K562 (cell line): Measurements from ENCODE around the gene UBA1. TPM values are rescaled to one million over a fixed set of nuclear protein-coding genes. Genes with fewer than 3 reads are reported as not detected.

Experiments used
- ASH1L ChIP-seq: fragments of 450-650 bp; IDR thresholded peaks from 2 replicates; pipeline ENCODE4 v1.6.1; 2018; ENCODE audit warnings: borderline replicate concordance, mild to moderate bottlenecking, low read depth; ENCODE audit not compliant: partially characterized antibody
- BRD9 ChIP-seq: fragments of 450-650 bp; IDR thresholded peaks from 2 replicates; pipeline ENCODE4 v1.6.1; 2018; ENCODE audit warnings: low read depth; ENCODE audit not compliant: partially characterized antibody
- CHD1 ChIP-seq: fragments of 200-600 bp; sonication (generic); IDR thresholded peaks from one replicate; pipeline ENCODE4 v1.6.1; 2012; ENCODE audit warnings: mild to moderate bottlenecking, moderate library complexity, low read length, inconsistent platforms
- EP400 ChIP-seq: fragments of 450-650 bp; IDR thresholded peaks from 2 replicates; pipeline ENCODE4 v1.6.1; 2017; ENCODE audit warnings: antibody characterized with exemption, mild to moderate bottlenecking, moderate library complexity
- HLTF ChIP-seq: fragments of 450-650 bp; IDR thresholded peaks from 2 replicates; pipeline ENCODE4 v1.6.1; 2016
- KDM5B ChIP-seq: fragments of 200-600 bp; sonication (generic); IDR thresholded peaks from 2 replicates; pipeline ENCODE4 v1.6.1; 2012; ENCODE audit warnings: low read depth, mild to moderate bottlenecking, moderate library complexity, low read length, control low read depth, inconsistent platforms; ENCODE audit not compliant: insufficient replicate concordance
- LCOR ChIP-seq: sonication (generic); formaldehyde crosslinking; IDR thresholded peaks from 2 replicates; pipeline ENCODE4 v1.8.0; 2022; ENCODE audit warnings: mild to moderate bottlenecking, missing genetic modification reagents
- MED1 ChIP-seq: sonication (generic); formaldehyde crosslinking; IDR thresholded peaks from 2 replicates; pipeline ENCODE4 v1.8.1; 2023; ENCODE audit warnings: missing genetic modification reagents, borderline replicate concordance
- NCOA1 ChIP-seq: fragments of 450-650 bp; IDR thresholded peaks from 2 replicates; pipeline ENCODE4 v1.6.1; 2016; ENCODE audit warnings: low read depth
- PHB2 ChIP-seq: fragments of 450-650 bp; IDR thresholded peaks from 2 replicates; pipeline ENCODE4 v1.6.1; 2017; ENCODE audit warnings: low read depth
- RBM25 ChIP-seq: fragments of 200-400 bp; formaldehyde crosslinking; IDR thresholded peaks from 2 replicates; pipeline ENCODE4 v1.6.1; 2018; ENCODE audit warnings: low read length, low read depth, moderate library complexity; ENCODE audit not compliant: severe bottlenecking
- ZBTB7A ChIP-seq: IDR thresholded peaks from 2 replicates; pipeline ENCODE4 v1.6.1; 2011; ENCODE audit warnings: low read depth, mild to moderate bottlenecking, low read length, moderate library complexity, borderline replicate concordance; ENCODE audit not compliant: control insufficient read depth
- ZNF146 ChIP-seq: IDR thresholded peaks from one replicate; pipeline ENCODE4 v1.6.1; 2018; ENCODE audit warnings: missing compliant biosample characterization; ENCODE audit not compliant: unreplicated experiment
- ZNF175 ChIP-seq: fragments of 200-800 bp; sonication (Bioruptor generic); IDR thresholded peaks from 2 replicates; pipeline ENCODE4 v1.6.1; 2016; ENCODE audit warnings: low read depth, mild to moderate bottlenecking, missing genetic modification characterization, missing compliant biosample characterization
- polyA plus RNA-seq, 8 experiments: library from polyadenylated mRNA; depleted of rRNA in 4 of 8; stranded (reverse) in 5 of 8; unstranded in 3 of 8; fragments of >200 nt; fragmentation: Nextera tagmentation in 2 of 8; fragmentation: Illumina TruSeq in 1 of 8; extraction: Ambion mirVana in 2 of 8; extraction: Trizol in 1 of 8; gene quantifications; 2 replicates each; pipeline versions ENCODE4 v1.2.1 to v1.2.3, GENCODE V29; 2011 to 2014; ENCODE audit warnings: inconsistent platforms in 1 of 8, missing spikeins in 1 of 8
- total RNA-seq, 7 experiments: library from RNA; depleted of rRNA in 6 of 7; stranded (reverse); fragments of >200 nt in 6 of 7; fragmentation: Illumina TruSeq in 2 of 7; extraction: Trizol in 2 of 7; gene quantifications; 2 replicates each; pipeline versions ENCODE4 v1.2.1 to v1.2.3, GENCODE V29; 2011 to 2021; ENCODE audit warnings: low replicate concordance in 1 of 7
- TF ChIP-seq, protein P1 (sequence below): fragments of 450-650 bp; IDR thresholded peaks from 2 replicates; pipeline ENCODE4 v1.6.1; 2017; ENCODE audit warnings: antibody characterized with exemption, mild to moderate bottlenecking
- TF ChIP-seq, protein P2 (sequence below): fragments of 450-650 bp; IDR thresholded peaks from 2 replicates; pipeline ENCODE4 v1.6.1; 2016; ENCODE audit warnings: mild to moderate bottlenecking
- TF ChIP-seq, protein P3 (sequence below): fragments of 200-800 bp; sonication (Bioruptor generic); IDR thresholded peaks from 2 replicates; pipeline ENCODE4 v1.6.1; 2017; ENCODE audit warnings: missing genetic modification characterization, missing compliant biosample characterization
- TF ChIP-seq, protein P4 (sequence below): conservative IDR thresholded peaks from 2 replicates; pipeline ENCODE4 v1.6.1; 2011; ENCODE audit warnings: low read depth, mild to moderate bottlenecking, low read length; ENCODE audit not compliant: control insufficient read depth

Gene UBA1
- total and polyA plus RNA-seq, 9 of the 15 experiments (the other 6 are each of a cell fraction or from before 2014, with no cell fraction given) = 32.0 to 174 (median 93.6) TPM

DNA sequence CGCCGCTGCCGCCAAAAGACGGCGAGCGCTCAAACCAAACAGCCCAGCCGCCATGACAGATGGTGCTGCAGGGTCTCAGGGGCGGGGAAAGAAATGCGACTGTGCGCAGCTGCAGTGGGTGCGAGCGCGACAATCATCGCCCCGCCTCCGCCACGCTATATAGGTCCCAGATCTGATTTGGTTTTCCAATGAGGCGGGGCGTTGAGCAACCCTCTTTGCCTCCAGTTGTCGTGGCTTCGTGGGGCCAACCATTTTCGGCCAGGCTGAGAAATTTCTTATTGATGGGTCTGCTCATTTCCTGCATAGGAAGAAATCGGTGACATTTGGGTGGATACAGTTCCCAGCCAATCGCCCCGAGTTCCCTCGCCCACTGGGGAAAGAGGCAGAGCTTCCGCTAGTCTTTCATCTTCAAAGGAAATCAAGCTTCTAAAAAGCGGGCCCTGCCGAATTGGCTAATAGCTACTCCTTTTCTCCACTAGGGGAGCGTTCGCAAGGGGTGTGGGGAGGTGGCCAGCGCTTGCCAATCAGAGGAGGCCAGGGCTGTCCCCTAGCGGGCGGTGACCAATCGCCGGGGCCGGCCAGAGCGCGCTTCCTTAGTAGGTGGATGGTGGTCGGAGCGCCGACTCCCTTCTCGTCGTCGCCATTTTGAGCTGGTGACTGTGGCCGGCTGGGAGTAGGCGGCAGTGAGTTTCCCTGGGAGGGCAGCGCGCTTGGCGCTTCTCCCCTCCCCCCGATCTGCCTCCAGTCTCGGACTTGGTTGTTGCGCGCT, 48.8 kb upstream of the UBA1 start, which contains the start of the genes NDUFB11 and RBM10 (continued):
- TF ChIP-seq MED1 (CRISPR knock-in tag) (no peak), NCOA1 (no peak), EP400 (peak; percentile 95), ASH1L (peak; percentile 74), LCOR (peak; percentile 54; the same call in 1 of the 2 replicates), BRD9 (peak; percentile 68), ZBTB7A (no peak; the same call in 1 of the 2 replicates), ZNF146 (CRISPR knock-in tag) (no peak), HLTF (no peak), CHD1 (peak; percentile 83), KDM5B (peak; percentile 67), RBM25 (peak; percentile 31), PHB2 (no peak), ZNF175 (peak; percentile 47; the same call in 1 of the 2 replicates)
- TF ChIP-seq, protein P1, sequence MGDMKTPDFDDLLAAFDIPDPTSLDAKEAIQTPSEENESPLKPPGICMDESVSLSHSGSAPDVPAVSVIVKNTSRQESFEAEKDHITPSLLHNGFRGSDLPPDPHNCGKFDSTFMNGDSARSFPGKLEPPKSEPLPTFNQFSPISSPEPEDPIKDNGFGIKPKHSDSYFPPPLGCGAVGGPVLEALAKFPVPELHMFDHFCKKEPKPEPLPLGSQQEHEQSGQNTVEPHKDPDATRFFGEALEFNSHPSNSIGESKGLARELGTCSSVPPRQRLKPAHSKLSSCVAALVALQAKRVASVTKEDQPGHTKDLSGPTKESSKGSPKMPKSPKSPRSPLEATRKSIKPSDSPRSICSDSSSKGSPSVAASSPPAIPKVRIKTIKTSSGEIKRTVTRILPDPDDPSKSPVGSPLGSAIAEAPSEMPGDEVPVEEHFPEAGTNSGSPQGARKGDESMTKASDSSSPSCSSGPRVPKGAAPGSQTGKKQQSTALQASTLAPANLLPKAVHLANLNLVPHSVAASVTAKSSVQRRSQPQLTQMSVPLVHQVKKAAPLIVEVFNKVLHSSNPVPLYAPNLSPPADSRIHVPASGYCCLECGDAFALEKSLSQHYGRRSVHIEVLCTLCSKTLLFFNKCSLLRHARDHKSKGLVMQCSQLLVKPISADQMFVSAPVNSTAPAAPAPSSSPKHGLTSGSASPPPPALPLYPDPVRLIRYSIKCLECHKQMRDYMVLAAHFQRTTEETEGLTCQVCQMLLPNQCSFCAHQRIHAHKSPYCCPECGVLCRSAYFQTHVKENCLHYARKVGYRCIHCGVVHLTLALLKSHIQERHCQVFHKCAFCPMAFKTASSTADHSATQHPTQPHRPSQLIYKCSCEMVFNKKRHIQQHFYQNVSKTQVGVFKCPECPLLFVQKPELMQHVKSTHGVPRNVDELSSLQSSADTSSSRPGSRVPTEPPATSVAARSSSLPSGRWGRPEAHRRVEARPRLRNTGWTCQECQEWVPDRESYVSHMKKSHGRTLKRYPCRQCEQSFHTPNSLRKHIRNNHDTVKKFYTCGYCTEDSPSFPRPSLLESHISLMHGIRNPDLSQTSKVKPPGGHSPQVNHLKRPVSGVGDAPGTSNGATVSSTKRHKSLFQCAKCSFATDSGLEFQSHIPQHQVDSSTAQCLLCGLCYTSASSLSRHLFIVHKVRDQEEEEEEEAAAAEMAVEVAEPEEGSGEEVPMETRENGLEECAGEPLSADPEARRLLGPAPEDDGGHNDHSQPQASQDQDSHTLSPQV = peak; percentile 55; the same call in 1 of the 2 replicates
- TF ChIP-seq, protein P2, sequence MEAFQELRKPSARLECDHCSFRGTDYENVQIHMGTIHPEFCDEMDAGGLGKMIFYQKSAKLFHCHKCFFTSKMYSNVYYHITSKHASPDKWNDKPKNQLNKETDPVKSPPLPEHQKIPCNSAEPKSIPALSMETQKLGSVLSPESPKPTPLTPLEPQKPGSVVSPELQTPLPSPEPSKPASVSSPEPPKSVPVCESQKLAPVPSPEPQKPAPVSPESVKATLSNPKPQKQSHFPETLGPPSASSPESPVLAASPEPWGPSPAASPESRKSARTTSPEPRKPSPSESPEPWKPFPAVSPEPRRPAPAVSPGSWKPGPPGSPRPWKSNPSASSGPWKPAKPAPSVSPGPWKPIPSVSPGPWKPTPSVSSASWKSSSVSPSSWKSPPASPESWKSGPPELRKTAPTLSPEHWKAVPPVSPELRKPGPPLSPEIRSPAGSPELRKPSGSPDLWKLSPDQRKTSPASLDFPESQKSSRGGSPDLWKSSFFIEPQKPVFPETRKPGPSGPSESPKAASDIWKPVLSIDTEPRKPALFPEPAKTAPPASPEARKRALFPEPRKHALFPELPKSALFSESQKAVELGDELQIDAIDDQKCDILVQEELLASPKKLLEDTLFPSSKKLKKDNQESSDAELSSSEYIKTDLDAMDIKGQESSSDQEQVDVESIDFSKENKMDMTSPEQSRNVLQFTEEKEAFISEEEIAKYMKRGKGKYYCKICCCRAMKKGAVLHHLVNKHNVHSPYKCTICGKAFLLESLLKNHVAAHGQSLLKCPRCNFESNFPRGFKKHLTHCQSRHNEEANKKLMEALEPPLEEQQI = no peak
- TF ChIP-seq, protein P3, sequence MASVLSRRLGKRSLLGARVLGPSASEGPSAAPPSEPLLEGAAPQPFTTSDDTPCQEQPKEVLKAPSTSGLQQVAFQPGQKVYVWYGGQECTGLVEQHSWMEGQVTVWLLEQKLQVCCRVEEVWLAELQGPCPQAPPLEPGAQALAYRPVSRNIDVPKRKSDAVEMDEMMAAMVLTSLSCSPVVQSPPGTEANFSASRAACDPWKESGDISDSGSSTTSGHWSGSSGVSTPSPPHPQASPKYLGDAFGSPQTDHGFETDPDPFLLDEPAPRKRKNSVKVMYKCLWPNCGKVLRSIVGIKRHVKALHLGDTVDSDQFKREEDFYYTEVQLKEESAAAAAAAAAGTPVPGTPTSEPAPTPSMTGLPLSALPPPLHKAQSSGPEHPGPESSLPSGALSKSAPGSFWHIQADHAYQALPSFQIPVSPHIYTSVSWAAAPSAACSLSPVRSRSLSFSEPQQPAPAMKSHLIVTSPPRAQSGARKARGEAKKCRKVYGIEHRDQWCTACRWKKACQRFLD (CRISPR knock-in tag) = no peak
- TF ChIP-seq, protein P4, sequence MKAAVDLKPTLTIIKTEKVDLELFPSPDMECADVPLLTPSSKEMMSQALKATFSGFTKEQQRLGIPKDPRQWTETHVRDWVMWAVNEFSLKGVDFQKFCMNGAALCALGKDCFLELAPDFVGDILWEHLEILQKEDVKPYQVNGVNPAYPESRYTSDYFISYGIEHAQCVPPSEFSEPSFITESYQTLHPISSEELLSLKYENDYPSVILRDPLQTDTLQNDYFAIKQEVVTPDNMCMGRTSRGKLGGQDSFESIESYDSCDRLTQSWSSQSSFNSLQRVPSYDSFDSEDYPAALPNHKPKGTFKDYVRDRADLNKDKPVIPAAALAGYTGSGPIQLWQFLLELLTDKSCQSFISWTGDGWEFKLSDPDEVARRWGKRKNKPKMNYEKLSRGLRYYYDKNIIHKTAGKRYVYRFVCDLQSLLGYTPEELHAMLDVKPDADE = no peak
